ENCODE results near the gene CHMP4B. TPM values are rescaled to one million over a fixed set of nuclear protein-coding genes. Genes with fewer than 3 reads are reported as not detected.

CHMP4B gene
- total and polyA plus RNA-seq, 12 donors = 55.1 to 150 (median 93.4) TPM

DNA sequence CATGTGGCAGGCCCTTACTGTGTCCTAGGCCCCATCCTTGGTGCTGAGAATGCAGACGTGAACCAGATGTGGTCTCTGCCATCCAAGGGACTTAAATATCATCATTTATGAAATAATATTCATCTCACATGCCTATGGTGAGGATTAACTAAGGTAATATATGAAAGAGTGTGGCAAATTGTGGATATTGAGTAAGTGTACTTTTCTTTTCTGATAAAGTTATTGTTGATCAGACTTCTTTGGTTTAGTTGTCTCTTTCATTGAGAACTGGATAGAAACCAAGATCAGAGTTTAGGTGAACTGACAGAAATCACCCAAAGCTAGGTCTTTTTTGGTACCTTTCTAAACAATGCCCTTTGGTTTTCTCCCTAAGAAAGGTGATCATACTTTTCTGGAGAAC lies 5.0 kb downstream of the CHMP4B start:
- Histone ChIP-seq H3K27ac (no peak overlapping the region), H3K27me3 (no peaks in the 10 kb centered on the region), H3K4me3 (no peak overlapping the region), H3K4me1 (replicated peaks in 1 of 2) (peaks cover 17 to 40% of the 10 kb centered on the region in 2 donors), H3K36me3 (replicated peaks in 1 of 2) (no peaks in the 10 kb centered on the region), H3K9me3 (replicated peaks in 1 of 3) (no peaks in the 10 kb centered on the region)
- intact Hi-C loops (cut with DNase I) = no loop called here
- DNase-seq = no peak
- WGBS, 4 donors = 87 to 93% (median 92%) methylated on average over 1 of the region's 1 CpG
- TF ChIP-seq POLR2A (IDR thresholded peaks at IDR 0.05) = no peak
- TF ChIP-seq, protein P1, sequence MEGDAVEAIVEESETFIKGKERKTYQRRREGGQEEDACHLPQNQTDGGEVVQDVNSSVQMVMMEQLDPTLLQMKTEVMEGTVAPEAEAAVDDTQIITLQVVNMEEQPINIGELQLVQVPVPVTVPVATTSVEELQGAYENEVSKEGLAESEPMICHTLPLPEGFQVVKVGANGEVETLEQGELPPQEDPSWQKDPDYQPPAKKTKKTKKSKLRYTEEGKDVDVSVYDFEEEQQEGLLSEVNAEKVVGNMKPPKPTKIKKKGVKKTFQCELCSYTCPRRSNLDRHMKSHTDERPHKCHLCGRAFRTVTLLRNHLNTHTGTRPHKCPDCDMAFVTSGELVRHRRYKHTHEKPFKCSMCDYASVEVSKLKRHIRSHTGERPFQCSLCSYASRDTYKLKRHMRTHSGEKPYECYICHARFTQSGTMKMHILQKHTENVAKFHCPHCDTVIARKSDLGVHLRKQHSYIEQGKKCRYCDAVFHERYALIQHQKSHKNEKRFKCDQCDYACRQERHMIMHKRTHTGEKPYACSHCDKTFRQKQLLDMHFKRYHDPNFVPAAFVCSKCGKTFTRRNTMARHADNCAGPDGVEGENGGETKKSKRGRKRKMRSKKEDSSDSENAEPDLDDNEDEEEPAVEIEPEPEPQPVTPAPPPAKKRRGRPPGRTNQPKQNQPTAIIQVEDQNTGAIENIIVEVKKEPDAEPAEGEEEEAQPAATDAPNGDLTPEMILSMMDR (IDR thresholded peaks at IDR 0.05) = no peak

DNA sequence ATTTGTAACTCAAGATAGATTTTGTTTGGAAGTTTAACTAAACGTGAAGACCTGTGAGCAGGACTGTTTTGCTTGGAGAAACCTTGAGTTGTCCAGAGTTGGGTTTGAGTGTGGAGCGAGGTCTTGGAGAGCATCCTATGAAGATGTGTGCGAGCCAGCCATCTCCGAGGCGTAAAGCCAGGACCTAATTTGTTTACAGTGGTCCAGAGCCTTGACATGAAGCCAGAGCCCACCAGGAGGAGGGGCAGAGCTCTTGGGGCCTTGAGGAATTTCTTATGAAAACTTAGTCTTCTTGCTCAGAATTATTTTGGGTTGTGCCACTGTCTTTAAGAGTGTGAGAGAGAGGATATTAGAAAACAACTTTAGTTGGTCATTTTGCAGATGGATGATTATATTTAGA lies 6.3 kb downstream of the CHMP4B start:
- H3K4me1 ChIP-seq (replicated peaks in 1 of 2) = peaks cover 17 to 44% of the 10 kb centered on the region in 2 donors
- 62 to 69% (median 66%) methylated on average over 5 of the region's 5 CpGs for WGBS, 4 donors
- H3K36me3 ChIP-seq (replicated peaks in 1 of 2) = no peaks in the 10 kb centered on the region
- no peaks in the 10 kb centered on the region for H3K27me3 ChIP-seq
- intact Hi-C loops (cut with DNase I) = no loop called here
- no peak overlapping the region for H3K4me3 ChIP-seq
- H3K9me3 ChIP-seq (replicated peaks in 1 of 3) = no peaks in the 10 kb centered on the region
- TF ChIP-seq POLR2A (IDR thresholded peaks at IDR 0.05) = no peak
- TF ChIP-seq, protein P1 (IDR thresholded peaks at IDR 0.05) = no peak
- H3K27ac ChIP-seq = no peak overlapping the region
- no peak for DNase-seq

DNA sequence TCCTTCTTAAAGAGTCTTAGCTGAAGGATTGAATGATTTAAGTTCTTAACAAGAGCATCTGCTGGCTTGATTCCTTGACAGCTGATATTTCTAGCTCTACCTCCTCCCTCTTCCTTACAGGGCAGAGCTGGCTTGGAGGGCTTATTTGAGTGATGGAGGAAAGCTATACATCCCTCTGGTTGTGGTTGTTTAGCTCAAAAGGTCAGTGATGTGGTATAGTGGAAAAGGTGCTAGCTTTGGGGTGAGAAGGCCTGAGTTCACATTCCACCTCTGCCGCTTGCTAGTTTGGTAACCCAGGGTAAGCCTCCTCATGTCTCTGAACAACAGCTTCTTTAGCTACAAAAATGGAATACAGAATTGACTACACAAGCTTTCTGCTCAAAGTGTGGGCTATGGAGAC lies 8.3 kb downstream of the CHMP4B start:
- H3K4me3 ChIP-seq = no peak overlapping the region
- H3K4me1 ChIP-seq (replicated peaks in 1 of 2) = peaks cover 1 to 35% of the 10 kb centered on the region in 2 donors
- WGBS, 4 donors = 86 to 100% (median 98%) methylated on average over 1 of the region's 1 CpG
- TF ChIP-seq POLR2A (IDR thresholded peaks at IDR 0.05) = no peak
- TF ChIP-seq, protein P1 (IDR thresholded peaks at IDR 0.05) = no peak
- no peaks in the 10 kb centered on the region for H3K27me3 ChIP-seq
- H3K27ac ChIP-seq = no peak overlapping the region
- no peaks in the 10 kb centered on the region for H3K36me3 ChIP-seq (replicated peaks in 1 of 2)
- intact Hi-C loops (cut with DNase I) = no loop called here
- no peaks in the 10 kb centered on the region for H3K9me3 ChIP-seq (replicated peaks in 1 of 3)
- DNase-seq = no peak

- Histone ChIP-seq H3K27me3 (no peaks in the 10 kb centered on the region), H3K36me3 (replicated peaks in 1 of 2) (no peaks in the 10 kb centered on the region), H3K4me3 (no peak overlapping the region), H3K9me3 (replicated peaks in 1 of 3) (no peaks in the 10 kb centered on the region), H3K27ac (no peak overlapping the region), H3K4me1 (replicated peaks in 1 of 2) (peaks cover 0 to 36% of the 10 kb centered on the region in 2 donors)
- intact Hi-C loops (cut with DNase I) = no loop called here
- 92 to 95% (median 94%) methylated on average over 1 of the region's 1 CpG for WGBS, 4 donors
- TF ChIP-seq, protein P1 (IDR thresholded peaks at IDR 0.05) = no peak
- TF ChIP-seq POLR2A (IDR thresholded peaks at IDR 0.05) = no peak
- DNase-seq = no peak
These were observed 9.2 kb downstream of the CHMP4B start for GRCh38 chr20:33820362-33820761.

Measured in adrenal gland (tissue), 12 donors.